ENCODE measurements around the gene JAKMIP1. TPM values are rescaled to one million over a fixed set of nuclear protein-coding genes. Genes with fewer than 3 reads are reported as not detected.

JAKMIP1 gene
- total RNA-seq, 1 experiment from 2014 or later, result not detected

GRCh38 chr4:5990446-5991160, 209.7 kb downstream of the JAKMIP1 start:
- Histone ChIP-seq H3K9me3 (ENCODE audit: control insufficient read depth in 1 of 2, insufficient read depth in 1 of 2, low read depth in 1 of 2, low read length in 2 of 2) (no peaks in the 10 kb centered on the region), H2AFZ (ENCODE audit: low read depth, low read length, poor library complexity, severe bottlenecking) (no peak overlapping the region), H3K4me1 (ENCODE audit: control insufficient read depth in 1 of 2, insufficient read depth in 2 of 2, low read length in 2 of 2) (peaks cover 0 to 7% of the 10 kb centered on the region in 2 experiments; a peak in 1 of 4 replicates), H3K27me3 (ENCODE audit: insufficient read depth, low read length) (peaks cover 19% of the 10 kb centered on the region), H3K4me2 (ENCODE audit: low read length) (no peak overlapping the region), H3K4me3 (replicated peaks in 1 of 2; ENCODE audit: low read depth in 1 of 2, low read length in 2 of 2) (no peak overlapping the region), H3K36me3 (ENCODE audit: control insufficient read depth in 1 of 2, insufficient read depth in 2 of 2, low read length in 2 of 2) (no peaks in the 10 kb centered on the region), H3K9ac (ENCODE audit: low read length) (no peak overlapping the region), H3K79me2 (ENCODE audit: insufficient read depth, low read length) (no peaks in the 10 kb centered on the region), H4K20me1 (ENCODE audit: insufficient read depth) (no peaks in the 10 kb centered on the region), H3K27ac (ENCODE audit: low read depth, low read length) (no peak overlapping the region), H3K9me2 (ENCODE audit: insufficient read depth) (no peaks in the 10 kb centered on the region)
- BruUV-seq (replicated peaks), result no TSS peak
- RAD21 ChIA-PET (ENCODE audit: low non-redundant PET in 1 of 2, low total read pairs in 2 of 2, uncharacterized antibody in 2 of 2, unreplicated experiment in 2 of 2), result no interaction called here
- POLR2A ChIA-PET, result no interaction called here
- TF ChIP-seq EZH2phosphoT487 (IDR thresholded peaks at IDR 0.05; ENCODE audit: borderline replicate concordance), result no peak
- TF ChIP-seq CTCF (IDR thresholded peaks at IDR 0.05 in 2 of 3, conservative IDR thresholded peaks at IDR 0.05 in 1 of 3; ENCODE audit: borderline replicate concordance in 1 of 3, insufficient read depth in 1 of 3, low read depth in 2 of 3, low read length in 2 of 3), result no peak
- TF ChIP-seq ELF1 (IDR thresholded peaks at IDR 0.05; ENCODE audit: borderline replicate concordance, low read depth), result no peak
- no peak for TF ChIP-seq EGR1 (IDR thresholded peaks at IDR 0.05; ENCODE audit: low read depth)
- no peak for TF ChIP-seq ZBTB33 (IDR thresholded peaks at IDR 0.05; ENCODE audit: extremely low read depth, insufficient replicate concordance, low read length)
- no peak for TF ChIP-seq YY1 (IDR thresholded peaks at IDR 0.05; ENCODE audit: extremely low read depth, insufficient replicate concordance, low read depth, low read length)
- no peak for TF ChIP-seq ZFX (IDR thresholded peaks at IDR 0.05)
- no peak for TF ChIP-seq REST (IDR thresholded peaks at IDR 0.05; ENCODE audit: low read depth)
- no peak for TF ChIP-seq MAX (IDR thresholded peaks at IDR 0.05)
- DNase-seq (ENCODE audit: low read depth, low spot score) (no peak), ATAC-seq (no peak)
- CTCF ChIA-PET, result interaction anchor here (1.3 kb wide), 1 partner anchor 9 kb away, joined by 3 read pairs; no protein-coding TSS in a partner anchor
- intact Hi-C loops (cut with micrococcal nuclease), result no loop called here
